Activated CD4-positive, alpha-beta T cell treated with anti-CD3 and anti-CD28 coated beads, Interleukin-2, Interleukin-4, amounts not matched to agents 100 ng/mL and 50 ng/mL, durations not matched to agents 16 hours and 8 hours (primary cell): ENCODE measurements around the gene B3GALNT2.

ENCODE experiments used
- DNase-seq: peaks from one replicate; pipeline ENCODE4 v3.0.0-alpha.2; 2020; ENCODE audit warnings: low spot score

B3GALNT2 gene

GRCh38 chr1:235409042-235409820 lies 95.0 kb downstream of the B3GALNT2 start:
- DNase-seq = no peak

GRCh38 chr1:235408503-235408960 lies 95.7 kb downstream of the B3GALNT2 start:
- DNase-seq = no peak

GRCh38 chr1:235407419-235407818 lies 96.8 kb downstream of the B3GALNT2 start:
- DNase-seq = no peak

GRCh38 chr1:235404190-235404589 lies 100.1 kb downstream of the B3GALNT2 start:
- DNase-seq = no peak

GRCh38 chr1:235403593-235403992 lies 100.7 kb downstream of the B3GALNT2 start:
- DNase-seq = no peak

- DNase-seq = no peak
Measured at GRCh38 chr1:235402457-235403200, 101.6 kb downstream of the B3GALNT2 start.

GRCh38 chr1:235401251-235401650 lies 103.0 kb downstream of the B3GALNT2 start:
- no peak for DNase-seq
